SU-DHL-6 (cell line): Measurements from ENCODE around the gene ENOX2.

Experiments
- H2AFZ ChIP-seq: fragments of 200-600 bp; sonication (generic); 2 replicates; pipeline ENCODE4 v1.6.1; 2014; ENCODE audit warnings: low read depth, mild to moderate bottlenecking, moderate library complexity, mixed read lengths, antibody characterized with exemption, low read length; ENCODE audit not compliant: severe bottlenecking
- H3F3A ChIP-seq: fragments of 200-600 bp; shearing (Covaris generic); 2 replicates; pipeline ENCODE4 v1.6.0; 2016; ENCODE audit warnings: antibody characterized with exemption, mild to moderate bottlenecking; ENCODE audit not compliant: insufficient read depth
- H3K27ac ChIP-seq: fragments of 200-600 bp; sonication (generic); 2 replicates; pipeline ENCODE4 v1.5.1; 2016; ENCODE audit warnings: low read depth, mild to moderate bottlenecking, low read length, moderate library complexity, mixed read lengths
- H3K27me3 ChIP-seq: fragments of 200-600 bp; sonication (generic), shearing (Covaris generic); 2 replicates; pipeline ENCODE4 v1.6.0; 2014; ENCODE audit warnings: mild to moderate bottlenecking, low read length
- H3K36me3 ChIP-seq: fragments of 200-600 bp; sonication (generic); 2 replicates; pipeline ENCODE4 v1.6.1; 2014; ENCODE audit warnings: mild to moderate bottlenecking, low read length, mixed read lengths
- H3K4me2 ChIP-seq: fragments of 300-600, 200-600 bp; shearing (Covaris generic), sonication (generic); 2 replicates; pipeline ENCODE4 v1.6.0; 2014; ENCODE audit warnings: low read length, low read depth, mild to moderate bottlenecking; ENCODE audit not compliant: poor library complexity, severe bottlenecking
- H3K4me3 ChIP-seq: fragments of 200-600 bp; sonication (generic); 2 replicates; pipeline ENCODE4 v1.5.1; 2014; ENCODE audit warnings: antibody characterized with exemption, low read length, mild to moderate bottlenecking, mixed read lengths; ENCODE audit not compliant: insufficient read depth, poor library complexity, severe bottlenecking
- H3K79me2 ChIP-seq: fragments of 200-600 bp; sonication (generic); 2 replicates; pipeline ENCODE4 v1.6.1; 2014; ENCODE audit warnings: mild to moderate bottlenecking, low read length, moderate library complexity; ENCODE audit not compliant: insufficient read depth
- H3K9ac ChIP-seq: fragments of 200-600 bp; sonication (generic); 2 replicates; pipeline ENCODE4 v1.7.0; 2014; ENCODE audit warnings: mild to moderate bottlenecking, low read length
- H3K9me2 ChIP-seq: fragments of 200-600 bp; sonication (generic); replicated peaks from 2 replicates; pipeline ENCODE4 v1.6.1; 2014; ENCODE audit warnings: low read length; ENCODE audit not compliant: insufficient read depth
- H3K9me3 ChIP-seq: fragments of 200-600 bp; sonication (generic); 2 replicates; pipeline ENCODE4 v1.6.1; 2014; ENCODE audit warnings: low read length, mixed read lengths; ENCODE audit not compliant: insufficient read depth
- H4K20me1 ChIP-seq: fragments of 200-600 bp; sonication (generic); 2 replicates; pipeline ENCODE4 v1.6.1; 2014; ENCODE audit warnings: low read depth, mild to moderate bottlenecking, antibody characterized with exemption, low read length, moderate library complexity, mixed read lengths
- EZH2phosphoT487 ChIP-seq: fragments of 200-600 bp; sonication (generic), shearing (Covaris generic); conservative IDR thresholded peaks from 2 replicates; pipeline ENCODE4 v1.6.1; 2018; ENCODE audit warnings: mild to moderate bottlenecking, antibody characterized with exemption, low read length, moderate library complexity, mixed read lengths
- TF ChIP-seq, protein P1 (sequence below): fragments of 200-600 bp; sonication (generic); IDR thresholded peaks from one replicate; pipeline ENCODE4 v1.5.1; 2017; ENCODE audit warnings: antibody characterized with exemption, mild to moderate bottlenecking, low read length, moderate library complexity; ENCODE audit not compliant: insufficient read depth, poor library complexity, severe bottlenecking

Gene ENOX2

DNA sequence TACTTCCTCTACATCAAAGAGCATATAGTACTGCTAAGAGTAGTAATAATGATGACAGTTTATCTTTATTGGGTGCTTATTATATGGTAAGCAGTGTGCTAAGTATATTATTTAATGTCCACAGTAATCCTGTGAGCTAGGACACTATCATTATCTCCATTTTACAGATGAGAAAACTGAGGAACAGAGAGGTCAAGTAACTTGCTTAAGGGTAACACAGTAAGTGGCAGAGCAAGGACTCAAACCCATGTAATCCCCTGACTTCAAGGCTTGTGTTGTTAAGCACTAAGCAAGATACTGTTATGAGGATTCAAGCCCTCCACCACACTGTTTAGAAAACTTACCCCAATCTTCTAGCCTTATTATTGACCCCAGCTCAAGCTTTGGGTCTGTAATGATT is 202.4 kb downstream of the ENOX2 start:
- no peak overlapping the region for H2AFZ ChIP-seq
- no peak overlapping the region for H3K4me2 ChIP-seq
- H3K79me2 ChIP-seq = no peaks in the 10 kb centered on the region
- H3K9me3 ChIP-seq = no peaks in the 10 kb centered on the region
- no peak overlapping the region for H3K9ac ChIP-seq
- H3K4me3 ChIP-seq = no peak overlapping the region
- no peaks in the 10 kb centered on the region for H3K9me2 ChIP-seq
- no peaks in the 10 kb centered on the region for H3F3A ChIP-seq
- TF ChIP-seq, protein P1, sequence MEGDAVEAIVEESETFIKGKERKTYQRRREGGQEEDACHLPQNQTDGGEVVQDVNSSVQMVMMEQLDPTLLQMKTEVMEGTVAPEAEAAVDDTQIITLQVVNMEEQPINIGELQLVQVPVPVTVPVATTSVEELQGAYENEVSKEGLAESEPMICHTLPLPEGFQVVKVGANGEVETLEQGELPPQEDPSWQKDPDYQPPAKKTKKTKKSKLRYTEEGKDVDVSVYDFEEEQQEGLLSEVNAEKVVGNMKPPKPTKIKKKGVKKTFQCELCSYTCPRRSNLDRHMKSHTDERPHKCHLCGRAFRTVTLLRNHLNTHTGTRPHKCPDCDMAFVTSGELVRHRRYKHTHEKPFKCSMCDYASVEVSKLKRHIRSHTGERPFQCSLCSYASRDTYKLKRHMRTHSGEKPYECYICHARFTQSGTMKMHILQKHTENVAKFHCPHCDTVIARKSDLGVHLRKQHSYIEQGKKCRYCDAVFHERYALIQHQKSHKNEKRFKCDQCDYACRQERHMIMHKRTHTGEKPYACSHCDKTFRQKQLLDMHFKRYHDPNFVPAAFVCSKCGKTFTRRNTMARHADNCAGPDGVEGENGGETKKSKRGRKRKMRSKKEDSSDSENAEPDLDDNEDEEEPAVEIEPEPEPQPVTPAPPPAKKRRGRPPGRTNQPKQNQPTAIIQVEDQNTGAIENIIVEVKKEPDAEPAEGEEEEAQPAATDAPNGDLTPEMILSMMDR = no peak
- no peak for TF ChIP-seq EZH2phosphoT487
- no peaks in the 10 kb centered on the region for H3K36me3 ChIP-seq
- H4K20me1 ChIP-seq = no peaks in the 10 kb centered on the region
- no peak overlapping the region for H3K27ac ChIP-seq
- H3K27me3 ChIP-seq = no peaks in the 10 kb centered on the region

DNA sequence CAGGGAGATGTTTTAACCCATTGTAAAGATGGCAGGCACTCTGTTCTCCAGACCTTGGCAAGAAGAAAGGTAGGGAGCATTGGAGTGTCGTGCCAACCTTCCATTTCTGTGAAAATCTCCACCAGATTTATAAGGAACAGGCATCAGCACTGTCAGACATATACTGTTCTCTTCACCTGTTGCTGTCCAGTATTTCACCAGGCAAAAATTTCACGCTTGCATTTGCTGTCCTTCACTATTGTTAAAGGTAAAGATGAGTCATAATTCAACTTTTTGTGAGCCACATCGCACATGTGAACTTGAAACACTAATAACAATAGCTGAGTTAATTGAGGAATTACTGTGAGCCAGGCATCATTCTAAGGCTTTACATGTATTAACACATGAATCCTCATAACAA is 203.4 kb downstream of the ENOX2 start:
- H4K20me1 ChIP-seq = no peaks in the 10 kb centered on the region
- H3K9me2 ChIP-seq = no peaks in the 10 kb centered on the region
- no peaks in the 10 kb centered on the region for H3K9me3 ChIP-seq
- H3K27ac ChIP-seq = no peak overlapping the region
- no peak overlapping the region for H3K9ac ChIP-seq
- no peak overlapping the region for H3K4me3 ChIP-seq
- no peak overlapping the region for H3K4me2 ChIP-seq
- H3K79me2 ChIP-seq = no peaks in the 10 kb centered on the region
- H3F3A ChIP-seq = no peaks in the 10 kb centered on the region
- no peaks in the 10 kb centered on the region for H3K27me3 ChIP-seq
- H2AFZ ChIP-seq = no peak overlapping the region
- TF ChIP-seq EZH2phosphoT487 = no peak
- TF ChIP-seq, protein P1 = no peak
- H3K36me3 ChIP-seq = no peaks in the 10 kb centered on the region

DNA sequence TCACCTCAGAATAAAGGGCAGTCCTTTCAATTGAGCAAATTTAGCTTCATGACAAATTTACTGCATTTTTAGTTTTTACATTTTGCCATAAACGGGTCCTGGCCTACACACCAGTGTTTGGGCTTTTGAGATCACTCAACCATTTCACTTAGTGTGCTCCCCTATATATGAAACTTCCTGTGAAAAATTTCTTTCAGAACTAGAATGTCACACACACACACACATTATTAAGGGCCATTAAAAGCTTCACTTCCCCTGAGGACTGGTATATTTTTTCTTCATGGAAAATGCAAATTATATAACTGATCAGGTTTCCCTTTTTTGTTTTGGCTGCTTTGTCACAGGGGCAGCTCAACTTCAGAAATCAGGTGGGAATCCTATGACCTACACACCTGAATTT is 206.5 kb downstream of the ENOX2 start:
- TF ChIP-seq, protein P1 = no peak
- TF ChIP-seq EZH2phosphoT487 = no peak
- Histone ChIP-seq H3K9me2 (no peaks in the 10 kb centered on the region), H3K9me3 (no peaks in the 10 kb centered on the region), H3F3A (no peaks in the 10 kb centered on the region), H3K9ac (no peak overlapping the region), H2AFZ (no peak overlapping the region), H3K4me2 (no peak overlapping the region), H3K79me2 (no peaks in the 10 kb centered on the region), H3K36me3 (no peaks in the 10 kb centered on the region), H3K4me3 (no peak overlapping the region), H3K27ac (no peak overlapping the region), H4K20me1 (no peaks in the 10 kb centered on the region), H3K27me3 (no peaks in the 10 kb centered on the region)
